ENCODE measurements around the gene SPART.

DNA sequence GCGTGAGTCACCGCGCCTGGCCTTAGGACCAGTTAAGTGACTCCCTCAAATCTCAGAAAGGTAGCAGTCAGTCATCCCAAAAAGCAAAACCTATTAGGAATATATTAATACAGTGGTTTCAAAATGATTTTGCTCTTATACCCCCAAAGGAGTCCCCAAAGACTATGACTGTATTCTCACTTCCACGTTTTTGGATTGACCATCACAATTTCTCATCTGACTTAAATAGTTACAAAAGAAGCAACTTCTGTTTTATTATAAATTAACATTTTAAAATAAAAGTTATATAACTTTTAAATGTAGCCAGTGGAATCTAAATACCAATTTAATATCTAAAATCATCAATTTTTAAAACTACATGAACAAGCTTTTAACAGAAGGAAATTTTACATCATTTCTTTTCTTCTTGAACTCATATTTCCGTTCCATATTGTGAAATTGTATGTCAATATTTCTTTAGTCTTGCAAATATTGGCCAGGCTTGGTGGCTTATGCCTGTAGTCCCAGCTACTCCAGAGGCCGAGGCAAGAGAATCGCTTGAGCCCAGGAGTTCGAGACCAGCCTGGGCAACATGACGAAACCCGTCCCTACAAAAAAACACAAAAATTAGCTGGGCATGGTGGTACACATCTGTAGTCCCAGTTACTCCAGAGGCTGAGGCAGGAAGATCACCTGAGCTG lies 1.5 kb upstream of the SPART start:
- no peak for TF ChIP-seq CBFA2T3 (IDR thresholded peaks at IDR 0.05)
- no peak for TF ChIP-seq NR3C1 (CRISPR knock-in tag; IDR thresholded peaks at IDR 0.05)
- TF ChIP-seq ARID2 (IDR thresholded peaks at IDR 0.05): no peak
- no peak for TF ChIP-seq KDM5B (IDR thresholded peaks at IDR 0.05; ENCODE audit: insufficient replicate concordance, low read depth, low read length)
- no peak for TF ChIP-seq NCOA1 (IDR thresholded peaks at IDR 0.05; ENCODE audit: low read depth)
- no peak for TF ChIP-seq FOXA1 (IDR thresholded peaks at IDR 0.05; ENCODE audit: borderline replicate concordance)
- no peak for TF ChIP-seq SREBF2 (CRISPR knock-in tag; IDR thresholded peaks at IDR 0.05)
- TF ChIP-seq, protein P1, sequence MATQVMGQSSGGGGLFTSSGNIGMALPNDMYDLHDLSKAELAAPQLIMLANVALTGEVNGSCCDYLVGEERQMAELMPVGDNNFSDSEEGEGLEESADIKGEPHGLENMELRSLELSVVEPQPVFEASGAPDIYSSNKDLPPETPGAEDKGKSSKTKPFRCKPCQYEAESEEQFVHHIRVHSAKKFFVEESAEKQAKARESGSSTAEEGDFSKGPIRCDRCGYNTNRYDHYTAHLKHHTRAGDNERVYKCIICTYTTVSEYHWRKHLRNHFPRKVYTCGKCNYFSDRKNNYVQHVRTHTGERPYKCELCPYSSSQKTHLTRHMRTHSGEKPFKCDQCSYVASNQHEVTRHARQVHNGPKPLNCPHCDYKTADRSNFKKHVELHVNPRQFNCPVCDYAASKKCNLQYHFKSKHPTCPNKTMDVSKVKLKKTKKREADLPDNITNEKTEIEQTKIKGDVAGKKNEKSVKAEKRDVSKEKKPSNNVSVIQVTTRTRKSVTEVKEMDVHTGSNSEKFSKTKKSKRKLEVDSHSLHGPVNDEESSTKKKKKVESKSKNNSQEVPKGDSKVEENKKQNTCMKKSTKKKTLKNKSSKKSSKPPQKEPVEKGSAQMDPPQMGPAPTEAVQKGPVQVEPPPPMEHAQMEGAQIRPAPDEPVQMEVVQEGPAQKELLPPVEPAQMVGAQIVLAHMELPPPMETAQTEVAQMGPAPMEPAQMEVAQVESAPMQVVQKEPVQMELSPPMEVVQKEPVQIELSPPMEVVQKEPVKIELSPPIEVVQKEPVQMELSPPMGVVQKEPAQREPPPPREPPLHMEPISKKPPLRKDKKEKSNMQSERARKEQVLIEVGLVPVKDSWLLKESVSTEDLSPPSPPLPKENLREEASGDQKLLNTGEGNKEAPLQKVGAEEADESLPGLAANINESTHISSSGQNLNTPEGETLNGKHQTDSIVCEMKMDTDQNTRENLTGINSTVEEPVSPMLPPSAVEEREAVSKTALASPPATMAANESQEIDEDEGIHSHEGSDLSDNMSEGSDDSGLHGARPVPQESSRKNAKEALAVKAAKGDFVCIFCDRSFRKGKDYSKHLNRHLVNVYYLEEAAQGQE (IDR thresholded peaks at IDR 0.05; ENCODE audit: borderline replicate concordance): no peak
- TF ChIP-seq, protein P1 (CRISPR knock-in tag; IDR thresholded peaks at IDR 0.05; ENCODE audit: low read depth): no peak
- no peak for TF ChIP-seq NBN (IDR thresholded peaks at IDR 0.05; ENCODE audit: low read depth)
- no peak for TF ChIP-seq KDM2B (CRISPR knock-in tag; IDR thresholded peaks at IDR 0.05)
- no peak for TF ChIP-seq CEBPB (tag; IDR thresholded peaks at IDR 0.05)
- TF ChIP-seq POLR2AphosphoS5 (IDR thresholded peaks at IDR 0.05; ENCODE audit: control insufficient read depth, insufficient read depth, low read depth, low read length): no peak
- TF ChIP-seq TEAD4 (IDR thresholded peaks at IDR 0.05; ENCODE audit: low read length): no peak
- no peak for TF ChIP-seq TEAD4 (CRISPR knock-in tag; IDR thresholded peaks at IDR 0.05; ENCODE audit: borderline replicate concordance)

Measured in K562 (cell line).